ENCODE results near the gene SCFD2. TPM values are rescaled to one million over a fixed set of nuclear protein-coding genes. Genes with fewer than 3 reads are reported as not detected.

The SCFD2 gene
- polyA plus RNA-seq, 1 of the 3 experiments (the other 2 are of a cell fraction), result 14.1 TPM

- H3K9ac ChIP-seq, result peak within 1 kb of the TSS; percentile 45; the same call in 1 of the 2 replicates
- peak; percentile 98 for DNase-seq
- ChIA-PET CTCF (interaction anchor here (0.6 to 3.6 kb wide), 7 partner anchors 14 to 625 kb away, joined by 3 to 25 read pairs (median 4); no protein-coding TSS in a partner anchor), POLR2A (interaction anchor here (0.8 to 3.5 kb wide), 5 partner anchors 139 to 470 kb away, joined by 3 to 26 read pairs (median 8); no protein-coding TSS in a partner anchor)
- H3K27ac ChIP-seq (ENCODE audit: low read depth in 2 of 2, low read length in 1 of 2), result peak within 1 kb of the TSS in 1 of 2 experiments; percentile 100; a peak in 2 of 4 replicates
- no peaks in the 10 kb centered on the region for H4K20me1 ChIP-seq (ENCODE audit: insufficient read depth)
- H2AFZ ChIP-seq (ENCODE audit: low read depth), result peak within 1 kb of the TSS; percentile 92
- H3K4me2 ChIP-seq, result peak within 1 kb of the TSS; percentile 95
- 10% methylated on average over 2 of the region's 94 CpGs for WGBS (ENCODE audit: low lambda C conversion rate)
- H3K4me1 ChIP-seq (ENCODE audit: control insufficient read depth in 1 of 2, insufficient read depth in 2 of 2, low read depth in 1 of 2, low read length in 1 of 2), result peaks cover 0 to 31% of the 10 kb centered on the region in 2 experiments; a peak in 2 of 4 replicates
- peaks cover 9% of the 10 kb centered on the region for H3F3A ChIP-seq (replicated peaks; ENCODE audit: insufficient read depth)
- H3K79me2 ChIP-seq (ENCODE audit: insufficient read depth), result no peaks in the 10 kb centered on the region
- H3K27me3 ChIP-seq (ENCODE audit: insufficient read depth), result no peaks in the 10 kb centered on the region; the same call in 1 of the 2 replicates
- no peaks in the 10 kb centered on the region for H3K9me2 ChIP-seq
- no peaks in the 10 kb centered on the region for H3K9me3 ChIP-seq
- peak within 1 kb of the TSS; percentile 71 to 73 for H3K4me3 ChIP-seq (ENCODE audit: low read depth in 2 of 2, low read length in 1 of 2)
- H3K36me3 ChIP-seq (replicated peaks in 1 of 2; ENCODE audit: control insufficient read depth in 1 of 2, insufficient read depth in 2 of 2, low read length in 1 of 2), result peaks cover 0 to 14% of the 10 kb centered on the region in 2 experiments
- TF ChIP-seq ZBTB33 (IDR thresholded peaks at IDR 0.05; ENCODE audit: borderline replicate concordance, low read depth), result no peak
- peak; percentile 69; the same call in 1 of the 2 replicates for TF ChIP-seq POLR2AphosphoS5 (IDR thresholded peaks at IDR 0.05; ENCODE audit: low read depth, low read length)
- TF ChIP-seq RFX5 (IDR thresholded peaks at IDR 0.05; ENCODE audit: low read length), result no peak
- TF ChIP-seq IRF3 (IDR thresholded peaks at IDR 0.05; ENCODE audit: low read depth, low read length), result no peak
- TF ChIP-seq, protein P1, sequence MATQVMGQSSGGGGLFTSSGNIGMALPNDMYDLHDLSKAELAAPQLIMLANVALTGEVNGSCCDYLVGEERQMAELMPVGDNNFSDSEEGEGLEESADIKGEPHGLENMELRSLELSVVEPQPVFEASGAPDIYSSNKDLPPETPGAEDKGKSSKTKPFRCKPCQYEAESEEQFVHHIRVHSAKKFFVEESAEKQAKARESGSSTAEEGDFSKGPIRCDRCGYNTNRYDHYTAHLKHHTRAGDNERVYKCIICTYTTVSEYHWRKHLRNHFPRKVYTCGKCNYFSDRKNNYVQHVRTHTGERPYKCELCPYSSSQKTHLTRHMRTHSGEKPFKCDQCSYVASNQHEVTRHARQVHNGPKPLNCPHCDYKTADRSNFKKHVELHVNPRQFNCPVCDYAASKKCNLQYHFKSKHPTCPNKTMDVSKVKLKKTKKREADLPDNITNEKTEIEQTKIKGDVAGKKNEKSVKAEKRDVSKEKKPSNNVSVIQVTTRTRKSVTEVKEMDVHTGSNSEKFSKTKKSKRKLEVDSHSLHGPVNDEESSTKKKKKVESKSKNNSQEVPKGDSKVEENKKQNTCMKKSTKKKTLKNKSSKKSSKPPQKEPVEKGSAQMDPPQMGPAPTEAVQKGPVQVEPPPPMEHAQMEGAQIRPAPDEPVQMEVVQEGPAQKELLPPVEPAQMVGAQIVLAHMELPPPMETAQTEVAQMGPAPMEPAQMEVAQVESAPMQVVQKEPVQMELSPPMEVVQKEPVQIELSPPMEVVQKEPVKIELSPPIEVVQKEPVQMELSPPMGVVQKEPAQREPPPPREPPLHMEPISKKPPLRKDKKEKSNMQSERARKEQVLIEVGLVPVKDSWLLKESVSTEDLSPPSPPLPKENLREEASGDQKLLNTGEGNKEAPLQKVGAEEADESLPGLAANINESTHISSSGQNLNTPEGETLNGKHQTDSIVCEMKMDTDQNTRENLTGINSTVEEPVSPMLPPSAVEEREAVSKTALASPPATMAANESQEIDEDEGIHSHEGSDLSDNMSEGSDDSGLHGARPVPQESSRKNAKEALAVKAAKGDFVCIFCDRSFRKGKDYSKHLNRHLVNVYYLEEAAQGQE (IDR thresholded peaks at IDR 0.05; ENCODE audit: low read depth, low read length), result no peak
- no peak for TF ChIP-seq EZH2phosphoT487 (IDR thresholded peaks at IDR 0.05; ENCODE audit: borderline replicate concordance, low read depth)
- no peak for TF ChIP-seq USF2 (IDR thresholded peaks at IDR 0.05; ENCODE audit: borderline replicate concordance, low read depth, low read length)
- TF ChIP-seq RCOR1 (IDR thresholded peaks at IDR 0.05; ENCODE audit: low read length), result no peak
- TF ChIP-seq, protein P2, sequence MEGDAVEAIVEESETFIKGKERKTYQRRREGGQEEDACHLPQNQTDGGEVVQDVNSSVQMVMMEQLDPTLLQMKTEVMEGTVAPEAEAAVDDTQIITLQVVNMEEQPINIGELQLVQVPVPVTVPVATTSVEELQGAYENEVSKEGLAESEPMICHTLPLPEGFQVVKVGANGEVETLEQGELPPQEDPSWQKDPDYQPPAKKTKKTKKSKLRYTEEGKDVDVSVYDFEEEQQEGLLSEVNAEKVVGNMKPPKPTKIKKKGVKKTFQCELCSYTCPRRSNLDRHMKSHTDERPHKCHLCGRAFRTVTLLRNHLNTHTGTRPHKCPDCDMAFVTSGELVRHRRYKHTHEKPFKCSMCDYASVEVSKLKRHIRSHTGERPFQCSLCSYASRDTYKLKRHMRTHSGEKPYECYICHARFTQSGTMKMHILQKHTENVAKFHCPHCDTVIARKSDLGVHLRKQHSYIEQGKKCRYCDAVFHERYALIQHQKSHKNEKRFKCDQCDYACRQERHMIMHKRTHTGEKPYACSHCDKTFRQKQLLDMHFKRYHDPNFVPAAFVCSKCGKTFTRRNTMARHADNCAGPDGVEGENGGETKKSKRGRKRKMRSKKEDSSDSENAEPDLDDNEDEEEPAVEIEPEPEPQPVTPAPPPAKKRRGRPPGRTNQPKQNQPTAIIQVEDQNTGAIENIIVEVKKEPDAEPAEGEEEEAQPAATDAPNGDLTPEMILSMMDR (IDR thresholded peaks at IDR 0.05), result peak; percentile 15; the same call in 1 of the 2 replicates
- peak; percentile 81 for TF ChIP-seq MXI1 (IDR thresholded peaks at IDR 0.05; ENCODE audit: low read depth, low read length)
- TF ChIP-seq SIN3A (IDR thresholded peaks at IDR 0.05; ENCODE audit: borderline replicate concordance, low read depth, low read length), result no peak
- no peak for TF ChIP-seq JUND (IDR thresholded peaks at IDR 0.05)
- TF ChIP-seq TEAD4 (IDR thresholded peaks at IDR 0.05; ENCODE audit: borderline replicate concordance, insufficient read depth), result no peak
- TF ChIP-seq RXRA (IDR thresholded peaks at IDR 0.05; ENCODE audit: borderline replicate concordance, low read depth), result no peak
- peak; percentile 1; the same call in 1 of the 2 replicates for TF ChIP-seq SMC3 (IDR thresholded peaks at IDR 0.05; ENCODE audit: low read depth, low read length)
- no peak for TF ChIP-seq YY1 (IDR thresholded peaks at IDR 0.05; ENCODE audit: low read depth)
- no peak; the same call in none of the 2 replicates for TF ChIP-seq RAD21 (IDR thresholded peaks at IDR 0.05; ENCODE audit: low read length)
- no peak for TF ChIP-seq GATA2 (CRISPR knock-in tag; IDR thresholded peaks at IDR 0.05)
- TF ChIP-seq FOXM1 (IDR thresholded peaks at IDR 0.05; ENCODE audit: low read depth), result no peak
- peak; percentile 93 for TF ChIP-seq MAX (IDR thresholded peaks at IDR 0.05; ENCODE audit: low read depth)
- no peak for TF ChIP-seq FOXJ3 (CRISPR knock-in tag; IDR thresholded peaks at IDR 0.05)
- peak; percentile 23; the same call in 1 of the 2 replicates for TF ChIP-seq NRF1 (IDR thresholded peaks at IDR 0.05; ENCODE audit: low read depth, low read length)
Measured at GRCh38 chr4:52861879-52862616, 503.8 kb downstream of the SCFD2 start, which contains the start of gene RASL11B. TSS of gene RASL11B (plus strand) at chr4:52862317. CDS start at chr4:52862508, 191 bp downstream.
